GM12878 (cell line): ENCODE results near the gene TMPRSS7. TPM values are rescaled to one million over a fixed set of nuclear protein-coding genes. Genes with fewer than 3 reads are reported as not detected.
A peak's percentile ranks its signal among the peaks of the same experiment; 100 is the strongest.

Experiments used
- ATAC-seq: fragments of 200-7000 bp; cut with Tn5 transposase; 3 replicates; pipeline ENCODE4 v1.9.1; 2020; ENCODE audit warnings: mild to moderate bottlenecking, moderate library complexity
- BruUV-seq: library from RNA; stranded (reverse); fragments of 400-500 nt; replicated peaks from 2 replicates; lab custom pipeline; 2021; lab: Mats Ljungman, UMichigan
- CTCF ChIA-PET: fragments of 300-600 bp; sonication (Branson Sonifier 250); formaldehyde crosslinking; extraction: SDS; loops from one replicate; lab custom pipeline; 2021; ENCODE audit warnings: inconsistent platforms; lab: Yijun Ruan, JAX
- POLR2A ChIA-PET: fragments of 350-600 bp; formaldehyde crosslinking; extraction: SDS; loops from one replicate; lab custom pipeline; 2021; ENCODE audit warnings: inconsistent platforms; lab: Charles Lee
- RAD21 ChIA-PET: fragments of 300-600 bp; sonication (Branson Sonifier 250); formaldehyde crosslinking; loops from one replicate; lab custom pipeline; 2023; ENCODE audit warnings: antibody characterized with exemption; ENCODE audit not compliant: unreplicated experiment; lab: Charles Lee
- SMC1A ChIA-PET: fragments of 300-600 bp; sonication (Branson Sonifier 250); formaldehyde crosslinking; loops from one replicate; lab custom pipeline; 2023; ENCODE audit not compliant: unreplicated experiment, uncharacterized antibody; lab: Charles Lee
- DNase-seq: peaks from one replicate; pipeline ENCODE4 v3.0.0-alpha.2; 2011; ENCODE audit warnings: low read depth, low spot score
- FAIRE-seq: peaks from 3 replicates; lab custom pipeline; 2011; peaks lifted over from hg19 to GRCh38; lab: Jason Lieb, UNC
- H2AFZ ChIP-seq: 2 replicates; pipeline ENCODE4 v1.6.0; 2011; ENCODE audit warnings: low read depth, low read length, control low read depth; ENCODE audit not compliant: control insufficient read depth
- H3K27ac ChIP-seq: 2 replicates; pipeline ENCODE4 v1.5.1; 2011; ENCODE audit warnings: control low read depth; ENCODE audit not compliant: control insufficient read depth, insufficient read depth
- H3K27me3 ChIP-seq, 2 experiments: replicated peaks in 1 of 2; 2 replicates each; pipeline versions ENCODE4 v1.6.0 to v1.6.1; 2011; ENCODE audit warnings: low read length in 1 of 2; ENCODE audit not compliant: control insufficient read depth in 2 of 2, insufficient read depth in 2 of 2
- H3K36me3 ChIP-seq, 2 experiments: 2 replicates each; pipeline ENCODE4 v1.5.1; 2011; ENCODE audit warnings: low read length in 1 of 2; ENCODE audit not compliant: control insufficient read depth in 2 of 2, insufficient read depth in 2 of 2
- H3K4me1 ChIP-seq: 2 replicates; pipeline ENCODE4 v1.6.1; 2011; ENCODE audit warnings: mild to moderate bottlenecking, low read length, moderate library complexity, mixed read lengths; ENCODE audit not compliant: control insufficient read depth, insufficient read depth
- H3K4me2 ChIP-seq: 2 replicates; pipeline ENCODE4 v1.6.0; 2011; ENCODE audit warnings: control low read depth; ENCODE audit not compliant: control insufficient read depth, insufficient read depth
- H3K4me3 ChIP-seq: fragments of 200-600 bp; sonication (generic); 2 replicates; pipeline ENCODE4 v1.5.1; 2016
- H3K79me2 ChIP-seq: 2 replicates; pipeline ENCODE4 v1.6.0; 2011; ENCODE audit warnings: low read length; ENCODE audit not compliant: control insufficient read depth, insufficient read depth
- H3K9ac ChIP-seq: 2 replicates; pipeline ENCODE4 v1.8.0; 2011; ENCODE audit warnings: low read length, control low read depth, mixed read lengths; ENCODE audit not compliant: control insufficient read depth, insufficient read depth
- H3K9me3 ChIP-seq: replicated peaks from 3 replicates; pipeline ENCODE4 v1.5.1; 2011; ENCODE audit warnings: mild to moderate bottlenecking, low read length; ENCODE audit not compliant: control insufficient read depth, insufficient read depth
- H4K20me1 ChIP-seq: 2 replicates; pipeline ENCODE4 v1.6.0; 2011; ENCODE audit not compliant: control insufficient read depth, insufficient read depth
- CEBPZ ChIP-seq: fragments of 150-350 bp; IDR thresholded peaks from 2 replicates; pipeline ENCODE4 v1.6.1; 2016; ENCODE audit warnings: low read depth, low read length
- EP300 ChIP-seq, 2 experiments: fragments of 150-350 bp in 1 of 2; IDR thresholded peaks; 2 replicates each; pipeline ENCODE4 v1.6.1; 2011 to 2012; ENCODE audit warnings: low read depth in 2 of 2, low read length in 2 of 2, borderline replicate concordance in 1 of 2, improper control_type of control experiment in 1 of 2, inconsistent platforms in 1 of 2; ENCODE audit not compliant: control insufficient read depth in 1 of 2
- MEF2B ChIP-seq: fragments of 450-650 bp; IDR thresholded peaks from 2 replicates; pipeline ENCODE4 v1.6.1; 2018; ENCODE audit warnings: mild to moderate bottlenecking, moderate library complexity; ENCODE audit not compliant: partially characterized antibody, poor library complexity, severe bottlenecking
- SREBF1 ChIP-seq: IDR thresholded peaks from 2 replicates; pipeline ENCODE4 v1.6.1; 2012; ENCODE audit warnings: mild to moderate bottlenecking, low read length
- ZNF24 ChIP-seq: fragments of 450-650 bp; IDR thresholded peaks from 2 replicates; pipeline ENCODE4 v1.6.1; 2017; ENCODE audit warnings: antibody characterized with exemption, mild to moderate bottlenecking
- WGBS: methylation state at CpG from one replicate; pipeline ENCODE4 v1.1.6; 2016; ENCODE audit warnings: low lambda C conversion rate; ENCODE audit not compliant: insufficient replicate concordance, insufficient coverage; ENCODE audit errors: missing lambda C conversion rate; 5-methylcytosine and 5-hydroxymethylcytosine counted together
- in situ Hi-C: fragments of 300-500 bp; cut with MboI; formaldehyde crosslinking; loops from 9 replicates; pipeline ENCODE4 v1.14.3; 2018; ENCODE audit warnings: mixed read lengths
- intact Hi-C: fragments of 100-400 bp; cut with micrococcal nuclease; formaldehyde crosslinking; loops from one replicate; pipeline ENCODE4 v1.14.2; 2022; ENCODE audit not compliant: unreplicated experiment
- polyA plus RNA-seq, 11 experiments: library from polyadenylated mRNA; depleted of rRNA in 4 of 11; unstranded in 6 of 11; stranded (reverse) in 5 of 11; fragments of >200 nt; fragmentation: Nextera tagmentation in 4 of 11; fragmentation: Illumina TruSeq in 1 of 11; extraction: Ambion mirVana in 4 of 11; extraction: Trizol in 1 of 11; gene quantifications; 1 replicate in 1 of 11; 2 replicates in 10 of 11; pipeline versions ENCODE4 v1.2.1 to v1.2.3, GENCODE V29; 2011 to 2016; ENCODE audit warnings: inconsistent platforms in 2 of 11, missing spikeins in 2 of 11, low read depth in 1 of 11
- total RNA-seq, 4 experiments: library from RNA; depleted of rRNA in 3 of 4; stranded (reverse); fragments of >200 nt in 3 of 4; fragmentation: Illumina TruSeq in 1 of 4; extraction: Trizol in 1 of 4; gene quantifications; 2 replicates each; pipeline versions ENCODE4 v1.2.1 to v1.2.3, GENCODE V29; 2013 to 2021

The TMPRSS7 gene
- total and polyA plus RNA-seq, 10 of the 15 experiments (the other 5 are each of a cell fraction or from before 2014, with no cell fraction given) = 0.03 TPM; not detected in 9

GRCh38 chr3:112086076-112086854 lies 51.7 kb downstream of the TMPRSS7 start, which contains the start of gene C3orf52 (continued):
- no peak for TF ChIP-seq CEBPZ
- TF ChIP-seq, all 136 proteins: peak for 8

DNA sequence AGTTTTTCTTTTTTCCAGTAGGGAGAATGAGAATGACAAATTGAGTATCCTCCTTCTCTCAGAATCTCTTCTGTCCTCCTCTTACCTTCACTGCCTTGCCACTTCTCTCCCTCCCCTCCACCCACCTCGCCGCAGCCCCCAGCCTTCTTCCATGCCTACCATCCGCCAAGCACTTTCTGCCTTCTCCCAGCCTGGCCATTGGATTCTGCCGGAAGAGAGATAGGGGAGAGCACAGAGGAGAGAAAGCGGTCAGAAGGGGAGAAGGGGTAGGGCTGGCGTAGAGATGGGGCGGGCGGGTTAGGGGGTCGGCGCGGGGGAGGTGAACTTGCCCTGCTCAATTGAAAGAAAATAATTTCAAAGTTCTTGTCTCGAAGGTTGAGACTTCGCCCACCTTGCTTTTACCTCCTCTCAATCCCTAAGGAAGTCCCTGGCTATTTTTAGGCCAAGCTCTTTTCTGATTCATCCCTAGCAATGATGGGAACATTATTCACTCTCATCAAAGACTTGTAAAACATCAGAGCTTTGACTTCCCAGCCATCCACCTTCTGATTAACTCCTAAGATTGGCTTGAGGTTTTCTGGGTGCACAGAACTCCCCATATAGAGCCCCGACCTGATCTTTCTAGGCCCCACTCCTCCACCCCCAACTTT lies 52.5 kb downstream of the TMPRSS7 start:
- H3K79me2 ChIP-seq = no peaks in the 10 kb centered on the region
- POLR2A ChIA-PET = no interaction called here
- no TSS peak for BruUV-seq
- FAIRE-seq (no peak), DNase-seq (no peak), ATAC-seq (no peak)
- H3K4me1 ChIP-seq = peaks cover 6% of the 10 kb centered on the region
- WGBS = 77% methylated on average over 14 of the region's 14 CpGs
- 0 out of 2 replicates have a peak overlapping the region, but pooled peaks have one; percentile 35 for H3K9ac ChIP-seq
- in situ Hi-C loops = no loop called here
- SMC1A ChIA-PET = no interaction called here
- intact Hi-C loops = no loop called here
- peaks cover 7 to 13% of the 10 kb centered on the region in 2 experiments for H3K27me3 ChIP-seq
- peak overlapping the region; percentile 100 for H3K4me2 ChIP-seq
- no peak overlapping the region for H3K27ac ChIP-seq
- RAD21 ChIA-PET = no interaction called here
- CTCF ChIA-PET = no interaction called here
- H3K9me3 ChIP-seq = no peaks in the 10 kb centered on the region
- peak overlapping the region; percentile 78; the same call in 1 of the 2 replicates for H2AFZ ChIP-seq
- no peaks in the 10 kb centered on the region for H3K36me3 ChIP-seq
- peak overlapping the region; percentile 76 for H3K4me3 ChIP-seq
- no peaks in the 10 kb centered on the region for H4K20me1 ChIP-seq
- TF ChIP-seq SREBF1 (no peak), ZNF24 (no peak), EP300 (IDR thresholded peaks at IDR 0.05; ENCODE audit: borderline replicate concordance in 1 of 2, control insufficient read depth in 1 of 2, low read depth in 2 of 2, low read length in 2 of 2) (no peak), MEF2B (no peak)
